ENCODE results near the gene TDRD3. TPM values are rescaled to one million over a fixed set of nuclear protein-coding genes. Genes with fewer than 3 reads are reported as not detected.
A peak's percentile ranks its signal among the peaks of the same experiment; 100 is the strongest.

The TDRD3 gene
- total and polyA plus RNA-seq, 2 donors: 18.5 to 26.3 TPM

- DNase-seq (ENCODE audit: low read depth in 6 of 9, low spot score in 9 of 9): no peak
- Histone ChIP-seq H3K4me3 (ENCODE audit: low read length in 2 of 2) (no peak overlapping the region), H3K4me1 (ENCODE audit: control insufficient read depth in 2 of 2, insufficient read depth in 2 of 2, low read length in 2 of 2) (no peaks in the 10 kb centered on the region), H3K27me3 (ENCODE audit: control insufficient read depth in 2 of 2, insufficient read depth in 1 of 2, low read length in 1 of 2) (no peaks in the 10 kb centered on the region), H3K27ac (ENCODE audit: low read depth in 1 of 2, low read length in 1 of 2) (no peak overlapping the region), H3K9me3 (ENCODE audit: control insufficient read depth in 2 of 2, insufficient read depth in 1 of 2, low read length in 1 of 2) (peaks cover 0 to 1% of the 10 kb centered on the region in 2 donors), H3K36me3 (ENCODE audit: control insufficient read depth in 2 of 2, insufficient read depth in 2 of 2, low read length in 1 of 2) (no peaks in the 10 kb centered on the region)
- 96% methylated on average over 1 of the region's 1 CpG for WGBS
These were observed 29.1 kb downstream of the TDRD3 start for GRCh38 chr13:60426075-60426474.

- Histone ChIP-seq H3K27ac (ENCODE audit: low read depth in 1 of 2, low read length in 1 of 2) (no peak overlapping the region), H3K4me3 (ENCODE audit: low read length in 2 of 2) (no peak overlapping the region)
- 96% methylated on average over 5 of the region's 5 CpGs for WGBS
These were observed 30.3 kb downstream of the TDRD3 start for GRCh38 chr13:60427285-60427684.

GRCh38 chr13:60431108-60431700 lies 34.2 kb downstream of the TDRD3 start:
- Histone ChIP-seq H3K4me1 (ENCODE audit: control insufficient read depth in 2 of 2, insufficient read depth in 2 of 2, low read length in 2 of 2) (no peaks in the 10 kb centered on the region), H3K27me3 (ENCODE audit: control insufficient read depth in 2 of 2, insufficient read depth in 1 of 2, low read length in 1 of 2) (no peaks in the 10 kb centered on the region), H3K36me3 (ENCODE audit: control insufficient read depth in 2 of 2, insufficient read depth in 2 of 2, low read length in 1 of 2) (no peaks in the 10 kb centered on the region), H3K4me3 (ENCODE audit: low read length in 2 of 2) (no peak overlapping the region), H3K27ac (ENCODE audit: low read depth in 1 of 2, low read length in 1 of 2) (no peak overlapping the region), H3K9me3 (ENCODE audit: control insufficient read depth in 2 of 2, insufficient read depth in 1 of 2, low read length in 1 of 2) (no peaks in the 10 kb centered on the region)
- peak in 8 of 9 donors; percentile 39 to 82 (median 54) for DNase-seq (ENCODE audit: low read depth in 6 of 9, low spot score in 9 of 9)

More at GRCh38 chr13:60427285-60427684, 30.3 kb downstream of the TDRD3 start:
- Histone ChIP-seq H3K36me3 (ENCODE audit: control insufficient read depth in 2 of 2, insufficient read depth in 2 of 2, low read length in 1 of 2) (no peaks in the 10 kb centered on the region), H3K27me3 (ENCODE audit: control insufficient read depth in 2 of 2, insufficient read depth in 1 of 2, low read length in 1 of 2) (no peaks in the 10 kb centered on the region), H3K4me1 (ENCODE audit: control insufficient read depth in 2 of 2, insufficient read depth in 2 of 2, low read length in 2 of 2) (no peaks in the 10 kb centered on the region), H3K9me3 (ENCODE audit: control insufficient read depth in 2 of 2, insufficient read depth in 1 of 2, low read length in 1 of 2) (no peaks in the 10 kb centered on the region)
- no peak for DNase-seq (ENCODE audit: low read depth in 6 of 9, low spot score in 9 of 9)

GRCh38 chr13:60433505-60433904 lies 36.5 kb downstream of the TDRD3 start:
- H3K4me3 ChIP-seq (ENCODE audit: low read length in 2 of 2): no peak overlapping the region
- H3K27me3 ChIP-seq (ENCODE audit: control insufficient read depth in 2 of 2, insufficient read depth in 1 of 2, low read length in 1 of 2): no peaks in the 10 kb centered on the region
- H3K4me1 ChIP-seq (ENCODE audit: control insufficient read depth in 2 of 2, insufficient read depth in 2 of 2, low read length in 2 of 2): no peaks in the 10 kb centered on the region
- no peaks in the 10 kb centered on the region for H3K36me3 ChIP-seq (ENCODE audit: control insufficient read depth in 2 of 2, insufficient read depth in 2 of 2, low read length in 1 of 2)
- DNase-seq (ENCODE audit: low read depth in 6 of 9, low spot score in 9 of 9): no peak
- 93% methylated on average over 6 of the region's 6 CpGs for WGBS
- H3K27ac ChIP-seq (ENCODE audit: low read depth in 1 of 2, low read length in 1 of 2): no peak overlapping the region
- no peaks in the 10 kb centered on the region for H3K9me3 ChIP-seq (ENCODE audit: control insufficient read depth in 2 of 2, insufficient read depth in 1 of 2, low read length in 1 of 2)

GRCh38 chr13:60435762-60436374 lies 38.8 kb downstream of the TDRD3 start:
- Histone ChIP-seq H3K36me3 (ENCODE audit: control insufficient read depth in 2 of 2, insufficient read depth in 2 of 2, low read length in 1 of 2) (no peaks in the 10 kb centered on the region), H3K4me3 (ENCODE audit: low read length in 2 of 2) (no peak overlapping the region), H3K27ac (ENCODE audit: low read depth in 1 of 2, low read length in 1 of 2) (no peak overlapping the region), H3K27me3 (ENCODE audit: control insufficient read depth in 2 of 2, insufficient read depth in 1 of 2, low read length in 1 of 2) (no peaks in the 10 kb centered on the region), H3K4me1 (ENCODE audit: control insufficient read depth in 2 of 2, insufficient read depth in 2 of 2, low read length in 2 of 2) (no peaks in the 10 kb centered on the region), H3K9me3 (ENCODE audit: control insufficient read depth in 2 of 2, insufficient read depth in 1 of 2, low read length in 1 of 2) (no peaks in the 10 kb centered on the region)
- 97% methylated on average over 2 of the region's 2 CpGs for WGBS
- DNase-seq (ENCODE audit: low read depth in 6 of 9, low spot score in 9 of 9): no peak

GRCh38 chr13:60439201-60439600 lies 42.2 kb downstream of the TDRD3 start:
- no peak for DNase-seq (ENCODE audit: low read depth in 6 of 9, low spot score in 9 of 9)
- Histone ChIP-seq H3K4me1 (ENCODE audit: control insufficient read depth in 2 of 2, insufficient read depth in 2 of 2, low read length in 2 of 2) (no peaks in the 10 kb centered on the region), H3K27me3 (ENCODE audit: control insufficient read depth in 2 of 2, insufficient read depth in 1 of 2, low read length in 1 of 2) (no peaks in the 10 kb centered on the region), H3K4me3 (ENCODE audit: low read length in 2 of 2) (no peak overlapping the region), H3K36me3 (ENCODE audit: control insufficient read depth in 2 of 2, insufficient read depth in 2 of 2, low read length in 1 of 2) (no peaks in the 10 kb centered on the region), H3K9me3 (ENCODE audit: control insufficient read depth in 2 of 2, insufficient read depth in 1 of 2, low read length in 1 of 2) (no peaks in the 10 kb centered on the region), H3K27ac (ENCODE audit: low read depth in 1 of 2, low read length in 1 of 2) (no peak overlapping the region)
- WGBS: 76% methylated on average over 2 of the region's 2 CpGs

GRCh38 chr13:60441761-60442160 lies 44.7 kb downstream of the TDRD3 start:
- H3K36me3 ChIP-seq (ENCODE audit: control insufficient read depth in 2 of 2, insufficient read depth in 2 of 2, low read length in 1 of 2): no peaks in the 10 kb centered on the region
- H3K27ac ChIP-seq (ENCODE audit: low read depth in 1 of 2, low read length in 1 of 2): no peak overlapping the region
- no peak for DNase-seq (ENCODE audit: low read depth in 6 of 9, low spot score in 9 of 9)
- H3K27me3 ChIP-seq (ENCODE audit: control insufficient read depth in 2 of 2, insufficient read depth in 1 of 2, low read length in 1 of 2): no peaks in the 10 kb centered on the region
- no peaks in the 10 kb centered on the region for H3K9me3 ChIP-seq (ENCODE audit: control insufficient read depth in 2 of 2, insufficient read depth in 1 of 2, low read length in 1 of 2)
- H3K4me1 ChIP-seq (ENCODE audit: control insufficient read depth in 2 of 2, insufficient read depth in 2 of 2, low read length in 2 of 2): no peaks in the 10 kb centered on the region
- H3K4me3 ChIP-seq (ENCODE audit: low read length in 2 of 2): no peak overlapping the region
- WGBS: 97% methylated on average over 1 of the region's 1 CpG

GRCh38 chr13:60448907-60449510 lies 52.0 kb downstream of the TDRD3 start:
- Histone ChIP-seq H3K9me3 (ENCODE audit: control insufficient read depth in 2 of 2, insufficient read depth in 1 of 2, low read length in 1 of 2) (no peaks in the 10 kb centered on the region), H3K27ac (ENCODE audit: low read depth in 1 of 2, low read length in 1 of 2) (no peak overlapping the region), H3K27me3 (ENCODE audit: control insufficient read depth in 2 of 2, insufficient read depth in 1 of 2, low read length in 1 of 2) (no peaks in the 10 kb centered on the region), H3K4me3 (ENCODE audit: low read length in 2 of 2) (no peak overlapping the region), H3K4me1 (ENCODE audit: control insufficient read depth in 2 of 2, insufficient read depth in 2 of 2, low read length in 2 of 2) (no peaks in the 10 kb centered on the region), H3K36me3 (ENCODE audit: control insufficient read depth in 2 of 2, insufficient read depth in 2 of 2, low read length in 1 of 2) (peaks cover 0 to 4% of the 10 kb centered on the region in 2 donors)
- 67% methylated on average over 2 of the region's 2 CpGs for WGBS
- peak in 8 of 9 donors; percentile 9 to 56 (median 24) for DNase-seq (ENCODE audit: low read depth in 6 of 9, low spot score in 9 of 9)

- 97% methylated on average over 3 of the region's 3 CpGs for WGBS
- Histone ChIP-seq H3K4me3 (ENCODE audit: low read length in 2 of 2) (no peak overlapping the region), H3K36me3 (ENCODE audit: control insufficient read depth in 2 of 2, insufficient read depth in 2 of 2, low read length in 1 of 2) (peaks cover 0 to 4% of the 10 kb centered on the region in 2 donors), H3K9me3 (ENCODE audit: control insufficient read depth in 2 of 2, insufficient read depth in 1 of 2, low read length in 1 of 2) (no peaks in the 10 kb centered on the region), H3K27ac (ENCODE audit: low read depth in 1 of 2, low read length in 1 of 2) (no peak overlapping the region), H3K4me1 (ENCODE audit: control insufficient read depth in 2 of 2, insufficient read depth in 2 of 2, low read length in 2 of 2) (no peaks in the 10 kb centered on the region), H3K27me3 (ENCODE audit: control insufficient read depth in 2 of 2, insufficient read depth in 1 of 2, low read length in 1 of 2) (no peaks in the 10 kb centered on the region)
- no peak for DNase-seq (ENCODE audit: low read depth in 6 of 9, low spot score in 9 of 9)
These were observed 56.5 kb downstream of the TDRD3 start for GRCh38 chr13:60453490-60453889.
